MCF 10A (cell line): Measurements from ENCODE around the gene CYP4F2. TPM values are rescaled to one million over a fixed set of nuclear protein-coding genes. Genes with fewer than 3 reads are reported as not detected.

Experiments
- BruUV-seq: library from RNA; stranded (reverse); fragments of 400-500 nt; replicated peaks from 2 replicates; lab custom pipeline; 2021; lab: Mats Ljungman, UMichigan
- CTCF ChIA-PET: fragments of 300-600 bp; sonication (Branson Sonifier 250); formaldehyde crosslinking; extraction: SDS; loops from one replicate; lab custom pipeline; 2021; ENCODE audit warnings: antibody characterized with exemption, inconsistent platforms; lab: Yijun Ruan, JAX
- POLR2A ChIA-PET: fragments of 300-600, 350-650 bp; sonication (Branson Sonifier 250); formaldehyde crosslinking; extraction: SDS; loops from one replicate; lab custom pipeline; 2020; ENCODE audit warnings: antibody characterized with exemption, inconsistent platforms; lab: Yijun Ruan, JAX
- DNase-seq: peaks from one replicate; pipeline ENCODE4 v3.0.0-alpha.2; 2018; ENCODE audit not compliant: unreplicated experiment
- H3K27ac Mint-ChIP-seq: one replicate; pipeline ENCODE4 v1.8.0; 2022; ENCODE audit warnings: mild to moderate bottlenecking, low read depth, mixed read lengths; ENCODE audit not compliant: unreplicated experiment
- H3K27me3 Mint-ChIP-seq: one replicate; pipeline ENCODE4 v1.8.0; 2022; ENCODE audit warnings: mixed read lengths; ENCODE audit not compliant: insufficient read depth, unreplicated experiment
- H3K36me3 Mint-ChIP-seq: one replicate; pipeline ENCODE4 v1.8.0; 2022; ENCODE audit warnings: mild to moderate bottlenecking, moderate library complexity, mixed read lengths; ENCODE audit not compliant: insufficient read depth, unreplicated experiment
- H3K4me1 Mint-ChIP-seq: one replicate; pipeline ENCODE4 v1.8.0; 2022; ENCODE audit warnings: mixed read lengths; ENCODE audit not compliant: insufficient read depth, unreplicated experiment
- H3K4me3 Mint-ChIP-seq: one replicate; pipeline ENCODE4 v1.8.0; 2022; ENCODE audit warnings: mild to moderate bottlenecking, moderate library complexity, mixed read lengths; ENCODE audit not compliant: unreplicated experiment
- H3K9me3 Mint-ChIP-seq: one replicate; pipeline ENCODE4 v1.8.0; 2022; ENCODE audit warnings: mixed read lengths; ENCODE audit not compliant: unreplicated experiment
- CTCF ChIP-seq: fragments of 200-600 bp; IDR thresholded peaks from one replicate; pipeline ENCODE4 v1.8.0; 2022; ENCODE audit warnings: antibody characterized with exemption, mild to moderate bottlenecking; ENCODE audit not compliant: unreplicated experiment
- intact Hi-C: fragments of 100-400 bp; cut with micrococcal nuclease; formaldehyde crosslinking; loops from 2 replicates; pipeline ENCODE4 v1.14.1; 2022
- total RNA-seq: library from RNA; stranded (reverse); gene quantifications from 2 replicates; pipeline ENCODE4 v1.2.3, GENCODE V29; 2022

Gene CYP4F2
- total RNA-seq, 1 experiment from 2014 or later = 0.14 TPM

- ChIA-PET CTCF (interaction anchor here (0.7 kb wide), 1 partner anchor 284 kb away, joined by 3 read pairs; no protein-coding TSS in a partner anchor), POLR2A (interaction anchor here (0.7 kb wide), 1 partner anchor 8 kb away, joined by 3 read pairs; no protein-coding TSS in a partner anchor)
- Mint-ChIP-seq H3K4me1 (no peaks in the 10 kb centered on the region), H3K9me3 (no peaks in the 10 kb centered on the region), H3K4me3 (no peak overlapping the region), H3K36me3 (no peaks in the 10 kb centered on the region), H3K27ac (no peak overlapping the region), H3K27me3 (peaks cover 14% of the 10 kb centered on the region)
- no TSS peak for BruUV-seq
- DNase-seq = no peak
- TF ChIP-seq CTCF = no peak
- intact Hi-C loops = no loop called here
Measured at GRCh38 chr19:15828121-15828610, 69.7 kb downstream of the CYP4F2 start.

Other genes with a start within 250 kb of the CYP4F2 start
- gene CYP4F12, start 225.0 kb downstream of the CYP4F2 start, total RNA-seq = 0.42 and 0.56 TPM in 2 replicates
- not detected in 2 replicates for gene OR10H2, start 170.1 kb downstream of the CYP4F2 start, total RNA-seq
- gene OR10H3, start 160.1 kb downstream of the CYP4F2 start, total RNA-seq = not detected in 2 replicates
- gene OR10H5, start 110.4 kb downstream of the CYP4F2 start, total RNA-seq = not detected in 2 replicates
- gene OR10H1, start 82.4 kb downstream of the CYP4F2 start, total RNA-seq = not detected in 2 replicates
- 8.1 and 10.5 TPM in 2 replicates for gene CYP4F11, start 36.5 kb upstream of the CYP4F2 start, total RNA-seq
- gene OR10H4, start 50.9 kb upstream of the CYP4F2 start, total RNA-seq = not detected in 2 replicates
- gene TPM4, start 178.4 kb upstream of the CYP4F2 start, total RNA-seq = 355 and 424 TPM in 2 replicates
- 41.6 and 50.1 TPM in 2 replicates for gene RAB8A, start 213.8 kb upstream of the CYP4F2 start, total RNA-seq
- gene HSH2D, start 245.6 kb upstream of the CYP4F2 start, total RNA-seq = 0.49 TPM in 1 of 2 replicates, not detected in the other